GM19035 (cell line): Measurements from ENCODE around the gene NPRL2.
A peak's percentile ranks its signal among the peaks of the same experiment; 100 is the strongest.

Source experiments
- ATAC-seq: cut with Tn5 transposase; IDR thresholded peaks from one replicate; pipeline ENCODE4 v1.9.1; 2021; ENCODE audit not compliant: unreplicated experiment

Gene NPRL2

DNA sequence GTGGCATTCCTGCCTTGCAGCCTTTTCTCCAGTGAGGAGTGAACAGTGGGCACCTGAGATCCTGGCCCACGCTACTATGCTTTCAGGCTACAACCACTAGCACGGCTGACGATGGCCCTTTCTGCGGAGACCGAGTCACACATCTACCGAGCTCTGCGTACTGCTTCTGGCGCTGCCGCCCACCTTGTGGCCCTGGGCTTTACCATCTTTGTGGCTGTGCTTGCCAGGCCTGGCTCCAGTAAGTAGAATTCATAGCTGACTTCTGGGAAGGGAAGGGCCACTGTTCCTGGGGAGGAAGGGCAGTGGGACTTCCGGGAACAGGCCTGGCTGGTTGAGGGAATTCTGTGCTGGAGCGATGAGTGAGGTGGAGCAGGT lies 735 bp upstream of the NPRL2 start:
- ATAC-seq, result no peak

DNA sequence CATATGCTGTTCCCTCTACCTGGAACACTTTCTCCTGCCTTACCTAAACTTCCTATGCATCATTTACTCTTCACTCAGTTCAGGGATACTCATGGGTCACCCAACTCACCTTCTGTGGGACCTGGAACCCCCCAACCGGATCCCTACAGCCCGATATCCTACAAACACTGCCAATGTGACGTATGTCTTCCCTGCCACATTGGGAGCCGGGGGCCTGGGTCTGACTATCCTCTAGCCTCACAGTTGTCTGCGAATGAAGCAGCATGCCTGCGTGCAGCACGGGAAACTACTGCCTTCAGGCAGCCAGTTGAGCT lies 405 bp downstream of the NPRL2 start:
- ATAC-seq, result no peak

DNA sequence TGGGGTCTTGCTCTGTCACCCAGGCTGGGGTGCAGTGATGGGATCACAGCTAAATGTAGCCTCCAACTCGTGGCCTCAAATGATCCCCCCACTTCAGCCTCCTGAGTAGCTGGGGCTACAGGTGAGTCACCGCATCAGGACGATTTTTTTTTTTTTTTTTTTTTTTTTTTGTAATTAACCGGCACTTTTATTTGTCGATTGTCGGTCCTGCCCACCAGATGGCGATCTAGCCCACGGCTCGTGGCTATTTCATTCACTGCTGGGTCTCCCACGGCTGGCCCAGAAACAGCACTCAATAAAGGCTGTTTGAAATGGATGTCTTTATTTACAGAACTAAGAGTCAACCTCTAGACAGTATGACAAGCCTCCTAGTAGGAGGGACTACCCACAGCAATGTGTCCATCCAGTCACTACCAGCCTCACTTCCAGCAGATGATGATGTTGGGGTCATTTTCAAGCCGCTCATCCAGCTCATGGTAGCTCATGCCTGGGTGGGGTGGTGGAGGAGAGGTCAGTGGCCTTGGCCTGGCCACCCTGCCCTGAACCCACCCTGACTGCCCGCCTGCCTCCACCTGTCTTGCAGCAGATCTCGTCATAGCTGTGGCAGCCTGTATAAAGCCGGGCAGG lies 3.3 kb downstream of the NPRL2 start:
- no peak for ATAC-seq

DNA sequence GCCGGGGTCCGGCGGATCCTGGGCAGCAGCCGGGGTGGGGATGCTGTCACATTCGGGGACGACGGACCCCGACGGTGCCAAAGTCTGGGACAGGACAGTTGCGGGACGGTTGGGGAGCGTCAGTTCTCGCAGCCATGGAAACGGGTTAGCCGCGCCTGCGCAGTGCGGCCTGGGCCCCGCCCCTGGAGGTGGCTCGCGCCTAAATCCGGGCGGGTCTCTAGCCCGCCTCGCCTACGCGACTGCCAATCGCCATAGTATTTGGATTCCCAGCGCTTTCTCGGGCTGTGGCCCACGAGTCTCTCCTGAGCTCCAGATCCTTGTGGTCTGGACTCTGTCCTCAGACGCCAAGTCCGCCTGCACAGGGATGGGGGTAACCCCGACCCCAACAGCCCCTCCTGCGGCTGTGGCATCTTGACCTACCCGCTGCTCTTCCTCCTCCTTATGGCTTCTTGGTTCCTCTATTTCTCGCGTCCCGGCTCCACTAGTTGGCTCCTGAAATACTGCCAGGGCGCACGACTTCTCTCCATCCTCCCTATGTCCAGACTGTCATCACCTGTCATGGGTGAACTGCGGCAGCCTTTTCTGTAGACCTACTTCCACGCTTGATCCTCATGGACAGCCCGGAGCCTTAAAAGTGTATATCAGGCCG lies 4.9 kb downstream of the NPRL2 start, which contains the start of gene ZMYND10:
TSS of gene ZMYND10 (minus strand) at position 147 of the 649 bp plus-strand sequence. CDS start 153 bp downstream, outside the sequence.
- no peak for ATAC-seq

DNA sequence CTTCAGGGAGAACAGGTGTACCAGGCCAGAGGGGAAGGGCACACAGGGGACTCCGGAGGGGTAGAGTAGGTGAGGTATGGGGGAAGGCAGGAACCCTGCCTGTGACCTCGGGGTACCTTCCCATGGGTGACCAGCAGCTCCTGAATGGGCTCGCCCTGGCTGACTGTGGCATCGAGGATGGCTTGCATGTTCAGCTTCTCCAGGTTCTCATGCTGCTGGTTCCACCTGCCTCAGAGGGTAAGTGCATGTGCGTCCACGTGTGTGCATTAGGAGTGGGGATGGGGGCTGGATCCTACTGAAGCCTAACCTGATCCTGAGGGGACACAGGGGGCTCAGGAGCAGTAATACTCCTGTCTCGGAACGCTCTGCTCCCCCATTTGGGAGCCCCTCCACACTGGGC lies 5.6 kb downstream of the NPRL2 start:
- no peak for ATAC-seq

DNA sequence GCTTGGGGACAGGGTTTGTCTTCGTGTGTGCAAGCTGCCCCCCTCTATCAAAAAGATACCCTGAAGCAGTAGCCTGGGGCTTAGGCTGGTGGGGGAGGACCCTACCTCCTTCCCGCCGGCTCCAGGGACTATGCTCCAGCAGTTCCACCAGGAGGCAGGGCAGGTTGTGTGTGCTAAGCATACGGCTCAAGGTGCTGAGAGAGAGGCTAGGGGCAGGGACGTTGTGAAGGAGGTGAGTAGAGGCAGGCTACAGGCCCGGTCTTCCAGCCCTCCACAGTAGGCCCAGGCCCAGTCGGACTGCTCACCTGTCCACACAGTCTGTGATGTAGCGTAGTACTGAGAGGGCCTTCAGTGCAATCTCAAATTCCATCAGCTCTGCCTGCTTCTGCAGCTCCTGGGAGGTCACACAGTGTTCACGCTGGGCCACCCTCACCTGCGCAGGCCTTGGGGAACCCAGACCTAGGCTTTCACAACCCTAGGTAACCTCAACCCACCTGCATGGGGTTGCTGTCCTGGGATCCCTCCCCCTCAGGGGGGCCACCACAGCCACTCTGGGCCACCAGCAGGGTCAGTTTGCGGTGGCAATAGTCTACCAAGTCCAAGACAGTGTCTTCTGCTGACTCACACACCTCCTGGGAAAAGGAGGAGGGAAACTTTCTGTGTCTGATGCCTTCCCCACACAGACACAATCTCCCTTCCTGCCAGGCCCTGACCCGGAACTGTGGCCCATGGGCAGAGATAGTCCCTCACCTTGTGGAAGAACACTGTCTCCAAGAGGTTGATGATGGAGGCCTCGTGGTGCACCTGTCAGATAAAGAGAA lies 7.6 kb downstream of the NPRL2 start:
- no peak for ATAC-seq

DNA sequence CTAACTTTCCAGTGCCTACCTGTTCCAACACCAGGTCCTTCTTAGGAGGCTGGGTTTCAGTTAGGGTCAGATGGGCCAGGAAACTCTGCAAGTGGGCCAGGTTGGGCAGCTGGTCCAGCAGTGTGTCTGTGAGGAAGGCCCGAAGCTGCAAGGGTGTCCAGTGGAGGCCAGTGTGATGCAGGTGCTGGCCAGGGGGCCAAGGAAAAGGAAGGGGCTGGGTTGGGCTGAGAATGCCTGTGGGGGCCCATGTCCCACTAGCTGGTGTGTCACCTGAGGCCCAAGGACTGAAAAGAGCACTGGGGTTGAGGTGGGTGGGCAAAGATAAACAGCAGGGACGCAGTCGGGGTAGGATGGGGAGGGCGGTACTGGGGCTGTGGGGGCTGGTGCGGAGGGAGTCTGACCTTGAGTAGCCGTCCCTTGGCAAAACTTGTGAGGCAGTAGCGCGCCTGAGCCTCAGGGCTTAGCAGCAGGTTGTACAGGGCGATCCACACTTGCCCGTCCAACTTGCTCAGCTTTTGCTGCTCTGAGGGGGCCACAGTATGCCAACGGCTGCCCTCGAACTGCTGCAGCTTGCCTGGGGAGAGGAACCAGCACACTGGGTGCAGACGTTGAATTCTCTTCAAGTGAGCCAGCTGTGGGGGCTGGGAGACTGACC lies 8.5 kb downstream of the NPRL2 start:
- no peak for ATAC-seq

DNA sequence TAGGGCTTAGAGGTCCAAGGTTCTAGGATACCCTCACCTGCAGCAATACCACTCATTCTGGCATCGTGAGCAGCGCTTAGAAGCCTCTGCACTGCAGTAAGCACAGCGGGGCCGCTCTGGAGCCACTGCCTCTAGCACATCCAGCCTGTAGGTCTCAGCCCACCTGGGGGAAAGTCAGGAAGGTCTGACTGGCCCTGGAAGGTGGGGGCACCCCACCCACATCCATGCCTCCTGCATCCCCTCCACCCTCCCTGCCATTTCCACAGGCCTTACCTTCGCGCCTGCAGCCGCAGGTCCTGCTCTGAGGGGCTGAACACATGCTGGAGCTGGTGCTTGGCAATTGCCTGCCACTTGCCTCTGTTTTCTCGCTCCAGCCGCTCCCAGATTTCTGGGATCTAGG lies 9.0 kb downstream of the NPRL2 start:
- ATAC-seq, result no peak

DNA sequence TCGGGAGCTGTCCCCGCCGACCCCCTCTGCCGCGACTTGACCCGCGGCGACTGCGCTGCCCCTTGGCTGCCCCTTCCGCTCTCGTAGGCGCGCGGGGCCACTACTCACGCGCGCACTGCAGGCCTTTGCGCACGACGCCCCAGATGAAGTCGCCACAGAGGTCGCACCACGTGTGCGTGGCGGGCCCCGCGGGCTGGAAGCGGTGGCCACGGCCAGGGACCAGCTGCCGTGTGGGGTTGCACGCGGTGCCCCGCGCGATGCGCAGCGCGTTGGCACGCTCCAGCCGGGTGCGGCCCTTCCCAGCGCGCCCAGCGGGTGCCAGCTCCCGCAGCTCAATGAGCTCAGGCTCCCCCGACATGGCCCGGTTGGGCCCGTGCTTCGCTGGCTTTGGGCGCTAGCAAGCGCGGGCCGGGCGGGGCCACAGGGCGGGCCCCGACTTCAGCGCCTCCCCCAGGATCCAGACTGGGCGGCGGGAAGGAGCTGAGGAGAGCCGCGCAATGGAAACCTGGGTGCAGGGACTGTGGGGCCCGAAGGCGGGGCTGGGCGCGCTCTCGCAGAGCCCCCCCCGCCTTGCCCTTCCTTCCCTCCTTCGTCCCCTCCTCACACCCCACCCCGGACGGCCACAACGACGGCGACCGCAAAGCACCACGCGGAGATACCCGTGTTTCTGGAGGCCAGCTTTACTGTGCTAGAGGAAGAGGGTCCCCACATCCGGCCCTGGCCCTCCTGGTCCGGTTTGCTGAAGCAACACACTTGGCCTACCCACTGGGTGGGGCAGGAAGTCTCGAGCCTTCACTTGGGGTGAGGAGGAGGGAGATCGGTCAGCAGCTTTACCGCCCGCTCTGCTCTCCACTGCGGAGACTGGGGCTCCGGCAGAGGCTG lies 9.9 kb downstream of the NPRL2 start, which contains the start of gene RASSF1:
TSS of gene RASSF1 (minus strand) at position 389 of the 882 bp plus-strand sequence. CDS start at position 358, 31 bp downstream.
- ATAC-seq, result no peak

DNA sequence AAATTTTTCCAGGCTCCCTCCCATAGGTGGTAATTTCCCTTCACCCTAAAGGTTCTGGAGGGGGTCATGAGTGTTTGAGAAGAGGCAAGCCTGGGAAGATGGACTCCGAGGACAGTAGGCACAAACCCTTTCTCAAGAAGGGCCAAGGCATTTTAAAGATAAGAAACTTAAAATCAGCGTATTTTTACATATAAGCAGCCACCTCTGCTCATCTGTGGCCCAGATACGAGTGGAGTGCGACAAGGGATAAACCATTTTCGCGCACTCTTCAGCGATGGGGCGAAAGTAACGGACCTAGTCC lies 10.5 kb downstream of the NPRL2 start:
- ATAC-seq, result no peak

DNA sequence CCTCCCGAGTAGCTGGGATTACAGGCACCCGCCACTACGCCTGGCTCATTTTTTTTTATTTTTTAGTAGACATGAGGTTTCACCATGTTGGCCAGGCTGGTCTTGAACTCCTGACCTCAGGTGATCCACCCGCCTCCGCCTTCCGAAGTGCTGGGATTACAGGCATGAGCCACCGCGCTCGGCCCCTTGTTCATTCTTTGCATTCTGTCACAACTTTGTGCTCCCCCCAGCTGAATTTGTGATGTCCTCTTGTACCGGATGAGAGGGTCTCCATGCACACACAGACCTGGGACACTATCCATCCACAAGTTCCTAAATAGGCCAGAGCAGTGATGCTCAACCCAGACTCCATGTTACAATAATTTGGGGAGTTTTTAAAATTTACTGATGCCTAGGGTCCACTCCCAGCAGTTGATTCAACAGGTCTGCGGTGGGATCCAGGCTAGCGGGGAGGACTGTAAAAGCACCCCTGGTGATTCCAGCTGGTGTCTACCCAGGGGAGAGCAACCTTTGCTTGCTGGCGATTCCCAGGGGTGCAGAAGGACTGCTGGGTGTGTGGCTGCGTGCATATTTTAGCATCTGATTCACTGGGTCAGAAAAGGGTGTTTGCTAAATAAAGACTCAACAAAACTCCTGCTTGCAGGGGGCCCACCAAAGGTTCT lies 11.0 kb downstream of the NPRL2 start:
- no peak for ATAC-seq

DNA sequence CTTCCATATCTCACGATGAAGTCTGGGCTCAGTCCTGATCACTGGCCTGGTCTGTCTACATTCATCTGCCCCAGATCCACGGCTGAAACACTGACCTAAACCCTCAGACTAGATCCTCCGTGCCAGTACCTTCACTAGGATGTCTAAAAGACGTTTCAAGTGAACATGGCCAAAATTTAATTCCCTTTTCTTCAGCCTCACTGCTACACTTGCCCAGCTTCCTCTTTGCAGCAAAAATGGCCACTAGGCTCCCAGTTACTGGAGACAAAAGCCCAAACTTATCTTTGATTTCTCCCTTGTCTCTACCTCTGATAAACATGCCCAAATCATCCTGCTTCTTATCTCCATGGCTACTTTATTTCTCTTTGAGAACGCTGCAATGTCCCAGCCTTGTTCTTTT lies 11.6 kb downstream of the NPRL2 start:
- ATAC-seq, result no peak

DNA sequence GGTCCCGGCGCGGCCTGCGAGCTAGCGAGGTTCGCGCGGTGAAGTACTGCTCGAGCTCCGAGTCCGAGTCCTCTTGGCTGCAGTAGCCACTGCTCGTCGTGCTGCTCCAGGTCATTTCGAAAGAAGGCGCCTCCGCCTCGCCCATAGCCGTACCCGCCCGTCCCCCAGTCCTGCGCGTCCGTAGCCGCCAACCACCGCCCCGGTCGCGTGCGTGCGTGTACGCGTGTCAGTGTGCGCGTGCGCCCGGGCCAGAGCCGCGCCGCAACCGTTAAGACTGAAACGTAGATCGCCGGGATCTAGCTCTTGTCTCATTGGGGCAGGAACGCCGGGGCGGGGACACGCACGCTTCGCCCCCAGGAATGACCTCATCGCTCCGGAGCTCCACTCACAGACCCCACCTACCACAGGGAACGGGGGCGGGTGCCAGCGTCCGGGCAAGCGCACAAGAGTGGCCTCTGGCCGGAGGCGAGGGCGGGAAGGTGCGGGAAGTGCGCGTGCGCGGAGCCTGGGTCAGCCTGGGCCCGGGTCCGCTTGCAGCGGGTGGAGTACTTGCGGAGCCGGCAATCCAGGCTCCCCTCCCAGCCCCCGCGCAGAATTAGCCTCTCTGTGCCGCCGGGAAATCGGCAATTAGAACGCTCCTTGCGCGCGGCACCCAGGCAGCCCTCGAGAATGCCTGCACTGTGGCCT lies 13.3 kb downstream of the NPRL2 start:
- ATAC-seq, result peak; percentile 78

DNA sequence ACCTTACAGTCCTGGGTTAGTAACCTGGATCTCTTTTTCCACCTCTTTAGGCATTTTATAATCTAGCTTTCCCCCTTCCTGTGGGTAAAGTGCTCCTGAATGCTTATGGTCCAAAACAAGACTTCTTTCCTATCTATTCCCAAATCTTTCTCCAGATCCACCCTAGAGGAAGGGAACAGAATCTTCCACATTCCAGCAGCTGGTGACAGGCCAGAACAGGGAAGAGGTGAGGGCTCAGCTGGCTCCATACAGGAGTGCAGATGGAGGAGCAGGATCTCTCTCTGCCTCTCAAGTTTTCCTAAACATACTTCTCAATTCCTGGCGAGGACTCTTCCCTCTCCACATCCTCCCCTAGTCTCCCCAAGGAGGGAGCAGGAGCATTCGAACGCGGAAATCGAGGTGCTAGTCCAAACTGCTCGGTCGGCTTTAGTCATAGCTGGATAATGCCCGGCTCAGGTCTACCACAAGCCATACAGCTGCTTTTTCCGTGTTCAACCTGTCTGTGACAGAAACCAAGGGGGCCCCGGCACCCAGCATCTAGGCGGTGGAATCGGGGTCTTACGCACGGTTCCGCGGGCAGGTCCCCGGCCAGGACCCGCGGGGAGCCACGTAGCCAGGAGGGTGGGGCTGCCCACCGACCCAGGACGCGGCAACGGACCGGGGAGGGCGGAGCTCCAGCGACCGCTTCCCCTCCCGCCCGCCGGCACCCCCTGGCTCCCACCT lies 14.0 kb downstream of the NPRL2 start:
- ATAC-seq, result peak; percentile 39

DNA sequence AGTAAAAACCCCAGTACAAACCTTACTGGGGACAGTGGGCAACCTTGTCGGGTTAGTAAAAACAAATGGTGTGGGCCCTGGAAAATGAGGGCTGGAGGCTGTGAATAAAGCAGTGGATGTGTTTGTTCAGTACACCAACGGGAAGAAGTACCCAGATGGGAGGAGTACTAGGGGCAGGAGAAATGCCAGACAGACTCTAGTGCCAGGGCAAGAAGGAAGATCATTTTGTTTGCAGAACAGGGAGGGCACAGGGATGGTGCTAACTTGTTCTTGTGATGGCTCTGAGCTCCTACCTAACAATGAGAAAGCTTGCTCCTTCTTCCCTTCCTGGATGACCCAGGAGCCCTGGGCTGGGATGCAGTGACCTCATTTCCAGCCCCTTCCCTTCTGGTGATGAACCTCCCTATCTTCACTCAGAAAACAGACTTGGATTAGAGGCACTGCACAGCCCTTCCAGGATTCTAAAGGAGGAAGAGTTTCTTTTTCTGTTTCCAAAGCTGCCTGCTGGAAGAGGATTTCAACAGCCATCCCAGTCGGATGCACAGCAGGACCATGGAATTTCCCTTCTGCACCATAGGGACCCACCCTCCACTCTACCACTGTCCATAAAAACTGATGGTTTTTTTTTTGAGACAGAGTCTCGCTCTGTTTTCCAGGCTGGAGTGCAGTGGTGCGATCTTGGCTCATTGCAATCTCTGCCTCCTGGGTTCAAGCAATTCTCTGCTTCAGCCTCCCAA lies 16.1 kb downstream of the NPRL2 start:
- ATAC-seq, result no peak

DNA sequence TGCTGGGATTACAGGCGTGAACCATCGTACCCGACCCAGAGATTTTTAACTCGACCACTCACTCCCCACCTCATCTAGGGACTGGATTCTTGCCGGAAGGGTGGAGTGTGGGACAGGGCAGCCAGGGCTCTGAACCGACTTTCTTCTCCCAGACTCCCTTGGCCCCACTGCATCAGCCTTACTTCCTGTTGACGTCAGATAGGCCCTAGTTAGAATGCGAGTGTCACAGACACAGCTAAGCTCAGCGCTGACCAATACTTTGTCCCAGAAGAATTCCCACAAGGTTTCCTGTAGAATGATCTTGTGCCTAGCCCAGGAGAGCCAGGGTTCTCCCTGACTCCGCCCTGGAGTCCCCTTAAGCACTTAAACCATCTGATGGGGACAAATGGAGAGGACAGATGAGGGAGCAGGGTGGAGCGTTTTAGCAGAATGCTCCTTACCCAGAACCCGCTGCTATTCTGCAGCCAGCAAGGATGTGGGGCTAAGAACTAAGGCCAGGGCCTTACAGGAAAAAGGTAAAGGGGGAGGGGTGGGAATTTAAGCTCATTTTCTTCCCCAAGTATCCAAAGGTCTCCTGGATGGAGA lies 16.7 kb downstream of the NPRL2 start:
- ATAC-seq, result no peak

DNA sequence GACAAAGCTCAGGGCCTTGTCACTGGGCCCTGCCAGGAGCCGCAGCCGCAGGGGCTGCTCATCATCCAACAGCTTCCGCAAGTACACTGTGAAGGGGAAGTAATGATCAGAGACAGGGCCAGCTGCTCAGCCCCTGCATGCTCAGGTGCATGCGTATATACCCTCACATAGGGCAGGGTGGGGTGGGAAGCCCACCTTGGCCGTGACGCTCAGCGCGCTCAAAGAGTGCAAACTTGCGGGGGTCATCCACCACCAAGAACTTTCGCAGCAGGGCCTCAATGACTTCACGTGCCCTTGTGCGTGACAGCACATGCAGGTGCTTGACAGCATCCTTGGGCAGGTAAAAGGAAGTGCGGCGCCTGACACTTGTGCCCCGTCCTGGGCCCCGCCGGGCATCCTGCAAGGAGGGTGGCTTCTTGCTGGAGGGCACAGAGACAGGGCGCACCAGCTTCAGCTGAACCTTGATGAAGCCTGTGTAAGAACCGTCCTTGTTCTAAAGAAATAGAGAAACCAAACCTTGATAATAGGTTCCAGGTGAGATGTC lies 19.1 kb downstream of the NPRL2 start:
- ATAC-seq, result no peak

DNA sequence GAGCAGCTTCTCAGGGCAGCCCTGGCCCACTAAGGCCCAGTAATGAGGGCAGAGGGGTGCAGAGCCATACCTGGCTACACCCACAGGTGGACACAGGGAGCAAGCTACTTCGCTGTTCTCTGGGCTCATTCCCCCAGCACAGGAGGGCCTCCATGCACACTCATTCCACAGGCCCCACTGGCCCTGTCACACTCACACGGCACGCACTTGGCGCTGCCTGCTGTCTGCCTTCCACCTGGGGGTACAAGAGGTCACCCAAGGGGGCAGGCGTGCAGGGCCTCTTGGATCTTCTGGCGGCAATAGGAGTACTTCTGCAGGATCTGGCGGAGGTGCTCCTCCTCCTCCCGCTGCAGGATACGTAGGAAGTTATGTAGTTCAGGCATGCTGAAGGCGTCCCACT lies 20.2 kb downstream of the NPRL2 start:
- ATAC-seq, result no peak
